ENCODE measurements around the gene TSPAN5. TPM values are rescaled to one million over a fixed set of nuclear protein-coding genes. Genes with fewer than 3 reads are reported as not detected.
A peak's percentile ranks its signal among the peaks of the same experiment; 100 is the strongest.
"Not testable (repeated sequence)": the region's sequence is repeated elsewhere in the genome, so short reads cannot be mapped to it uniquely, and the experiment has no call there.

TSPAN5 gene
- polyA plus RNA-seq (ENCODE audit: insufficient read length in 3 of 3): 10 to 100 TPM; 24.8 to 26.3 (median 25.7) TPM

GRCh38 chr4:98658287-98659105, at the start of gene TSPAN5:
Gene TSPAN5, minus strand, starts transcription at chr4:98658611.
- DNase-seq (ENCODE audit: low read depth in 3 of 3, low spot score in 2 of 3): peak in 2 of 3 donors; percentile 58 to 59

DNA sequence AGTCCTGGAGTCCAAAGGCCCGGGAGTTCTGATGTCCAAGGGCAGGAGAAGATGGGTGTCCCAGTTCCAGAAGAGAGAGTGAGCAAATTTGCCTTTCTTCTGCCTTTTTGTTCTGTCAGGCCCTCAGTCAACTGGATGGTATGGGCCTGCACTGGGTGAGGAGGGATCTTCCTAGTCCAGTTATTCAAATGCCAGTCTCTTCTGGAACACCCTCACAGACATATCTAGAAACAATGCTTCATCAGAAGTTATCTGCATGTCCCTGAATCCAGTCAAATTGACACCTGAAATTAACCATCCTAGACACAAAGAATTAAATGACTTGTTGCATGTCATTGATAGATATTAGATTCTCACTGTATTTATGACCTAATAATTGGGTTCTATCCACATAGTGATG, 48.5 kb upstream of the TSPAN5 start:
- no peak for DNase-seq (ENCODE audit: low read depth in 3 of 3, low spot score in 2 of 3)

- no peak for DNase-seq (ENCODE audit: low read depth in 3 of 3, low spot score in 2 of 3)
Observed at GRCh38 chr4:98706200-98706813, 47.9 kb upstream of the TSPAN5 start.

DNA sequence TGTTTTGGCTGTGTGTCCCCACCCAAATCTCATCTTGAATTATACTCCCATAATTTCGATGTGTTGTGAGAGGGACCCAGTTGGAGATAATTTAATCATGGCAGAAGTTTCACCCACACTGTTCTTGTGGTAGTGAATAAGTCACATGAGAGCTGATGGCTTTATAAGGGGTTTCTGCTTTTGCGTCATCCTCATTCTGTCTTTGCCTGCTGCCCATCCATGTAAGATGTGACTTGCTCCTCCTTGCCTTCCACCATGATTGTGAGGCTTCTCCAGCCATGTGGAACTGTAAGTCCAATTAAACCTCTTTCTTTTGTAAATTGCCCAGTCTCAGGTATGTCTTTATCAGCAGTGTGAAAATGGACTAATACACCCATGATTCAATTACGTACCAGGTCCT, 47.2 kb upstream of the TSPAN5 start:
- DNase-seq (ENCODE audit: low read depth in 3 of 3, low spot score in 2 of 3): not testable (repeated sequence)

DNA sequence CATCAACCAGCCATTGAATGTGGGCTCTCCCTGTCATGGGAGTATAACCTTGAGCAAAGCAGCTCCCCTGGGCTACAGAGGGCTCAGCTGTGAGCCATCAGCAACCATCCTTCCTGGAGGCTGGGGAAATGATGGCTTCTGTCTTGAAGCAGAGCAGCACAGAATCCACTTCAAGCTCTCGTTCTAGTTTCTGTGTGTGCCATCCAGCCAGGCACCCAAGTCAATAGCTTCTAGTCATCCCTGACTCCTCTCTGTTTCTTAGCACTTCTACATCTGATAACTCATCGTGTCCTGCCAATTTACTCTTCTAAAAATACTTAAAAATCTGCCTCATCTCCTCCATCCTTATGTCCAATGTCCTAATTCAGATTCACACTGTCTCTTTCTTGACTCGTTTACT, 42.2 kb upstream of the TSPAN5 start:
- no peak for DNase-seq (ENCODE audit: low read depth in 3 of 3, low spot score in 2 of 3)

DNA sequence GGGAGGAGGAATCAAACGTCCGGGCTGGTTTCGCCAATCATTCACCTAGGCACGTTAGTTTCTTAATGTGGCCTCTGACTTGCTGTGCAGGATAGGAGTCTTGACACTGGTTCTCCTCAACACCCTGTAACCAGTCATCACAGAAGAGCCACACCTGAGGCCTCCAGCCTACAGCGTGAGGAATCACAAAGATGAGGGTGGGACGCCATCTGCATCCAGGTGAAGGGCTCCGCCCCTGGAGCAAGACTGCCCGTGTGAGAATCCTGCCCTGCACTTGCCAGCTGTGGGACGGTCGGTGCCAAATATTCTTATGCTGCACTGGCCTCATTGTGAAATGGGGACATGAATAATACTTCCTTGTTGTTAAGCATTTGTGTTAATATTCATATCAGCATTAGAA, 35.7 kb upstream of the TSPAN5 start:
- DNase-seq (ENCODE audit: low read depth in 3 of 3, low spot score in 2 of 3): no peak

- no peak for DNase-seq (ENCODE audit: low read depth in 3 of 3, low spot score in 2 of 3)
Observed at GRCh38 chr4:98692411-98692810, 34.0 kb upstream of the TSPAN5 start.

GRCh38 chr4:98691588-98691987, 33.2 kb upstream of the TSPAN5 start:
- DNase-seq (ENCODE audit: low read depth in 3 of 3, low spot score in 2 of 3): no peak

GRCh38 chr4:98689507-98690174, 31.2 kb upstream of the TSPAN5 start:
- no peak for DNase-seq (ENCODE audit: low read depth in 3 of 3, low spot score in 2 of 3)

DNA sequence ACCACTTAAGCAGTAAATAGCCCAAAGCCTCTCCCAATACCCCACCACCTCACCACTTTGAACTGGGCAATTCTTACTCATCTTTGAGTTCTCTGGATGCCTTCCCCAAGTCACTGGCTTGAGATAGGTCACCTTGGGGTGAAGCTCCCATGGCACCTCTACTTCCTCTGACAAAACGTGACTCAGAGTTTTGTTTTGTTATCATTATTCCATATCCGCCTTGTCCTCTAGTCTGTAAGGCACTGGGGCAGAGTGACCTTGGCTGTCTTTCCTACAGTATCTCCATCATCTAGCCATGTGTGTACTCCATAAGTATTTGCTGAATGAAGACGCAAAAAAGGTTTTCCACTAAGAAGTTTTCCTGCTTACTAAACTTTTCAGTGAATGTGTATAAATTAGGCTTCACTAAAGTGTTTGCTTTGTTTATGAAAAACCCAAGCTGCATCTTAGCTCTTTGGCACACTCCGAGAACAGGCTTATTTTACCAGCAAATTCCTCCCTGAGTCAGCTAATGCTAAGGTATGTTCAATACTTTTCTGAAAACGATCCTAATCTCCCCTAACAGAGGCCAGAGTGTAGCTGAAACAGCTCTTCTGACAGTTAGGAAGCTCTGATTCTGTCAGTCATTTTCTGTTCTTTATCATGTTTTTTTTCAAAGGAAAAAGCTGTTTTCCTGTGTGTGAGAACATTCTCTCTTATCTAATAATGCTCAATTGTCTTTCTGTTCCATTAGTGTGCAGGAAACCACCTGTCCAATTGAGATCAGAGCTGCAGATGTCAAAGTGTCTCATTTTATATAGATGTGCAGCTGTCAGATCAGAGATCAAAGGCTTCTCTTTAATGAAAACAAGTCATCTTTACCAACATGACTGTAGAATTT, 30.2 kb upstream of the TSPAN5 start:
- no peak for DNase-seq (ENCODE audit: low read depth in 3 of 3, low spot score in 2 of 3)

DNA sequence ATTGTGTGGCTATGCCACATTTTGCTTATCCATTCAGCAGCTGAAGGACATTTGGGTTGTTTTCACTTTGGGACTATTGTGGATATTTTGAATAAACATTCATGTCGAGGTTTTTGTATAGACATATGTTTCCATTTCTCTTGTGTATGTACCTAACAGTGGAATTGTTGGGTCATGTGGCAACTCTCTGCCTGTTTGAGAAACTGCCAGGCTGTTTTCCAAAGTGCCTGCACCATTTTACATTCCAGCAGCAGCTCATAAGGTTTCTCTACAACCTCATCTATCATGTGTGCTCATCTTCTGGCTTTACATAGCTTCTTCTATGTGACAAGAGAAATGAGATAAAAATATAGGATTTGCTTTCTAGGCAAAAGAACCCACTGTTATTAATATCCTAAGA, 29.5 kb upstream of the TSPAN5 start:
- no peak for DNase-seq (ENCODE audit: low read depth in 3 of 3, low spot score in 2 of 3)

DNA sequence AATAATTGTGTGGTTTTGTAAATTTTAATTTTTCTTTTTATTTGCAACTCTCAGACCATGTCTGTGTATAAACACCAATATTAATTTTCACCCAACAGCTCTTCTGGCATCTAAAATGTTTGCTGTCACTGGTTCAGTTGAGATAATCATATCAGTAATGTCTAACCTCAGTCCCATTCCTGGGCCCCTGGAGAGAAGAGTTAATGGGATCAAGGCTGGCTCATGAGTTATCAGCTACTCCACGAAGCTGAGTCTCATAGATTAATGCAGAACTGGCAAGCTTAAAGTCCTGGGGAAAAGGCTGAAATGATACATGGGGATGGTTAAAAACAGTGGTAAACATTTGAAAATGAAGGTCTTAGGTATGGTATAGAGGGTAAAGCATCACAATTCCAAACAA, 28.4 kb upstream of the TSPAN5 start:
- DNase-seq (ENCODE audit: low read depth in 3 of 3, low spot score in 2 of 3): no peak

DNA sequence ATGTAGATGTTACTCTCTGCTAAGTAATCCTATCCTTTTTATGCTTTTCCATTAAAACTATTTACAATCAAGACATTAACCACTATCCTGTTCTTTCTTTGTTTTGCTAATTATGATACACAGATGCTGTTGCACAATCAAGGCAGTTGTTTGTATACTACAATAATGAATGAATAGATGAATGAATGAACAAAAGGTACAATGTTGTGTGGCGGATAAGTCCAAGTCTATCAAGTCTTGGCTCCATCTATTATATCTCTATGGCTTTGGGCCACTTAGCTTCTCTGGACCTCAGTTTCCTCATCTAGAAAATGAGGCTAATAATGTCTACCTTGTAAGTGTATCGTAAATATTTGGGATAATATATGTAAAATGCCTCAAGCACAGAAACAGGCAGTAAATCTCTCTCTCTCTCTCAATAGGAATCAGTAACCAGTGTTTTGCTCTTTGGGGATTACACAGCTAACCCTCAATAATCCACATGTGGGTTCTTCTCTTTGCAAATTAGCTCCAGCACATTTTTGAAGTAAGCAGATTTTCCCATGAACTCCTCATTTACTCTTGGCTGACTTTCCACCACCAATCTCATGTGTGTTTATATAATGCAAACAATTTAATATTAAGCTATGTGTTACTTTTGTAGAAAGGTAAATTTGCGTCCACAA, 27.8 kb upstream of the TSPAN5 start:
- DNase-seq (ENCODE audit: low read depth in 3 of 3, low spot score in 2 of 3): no peak

GRCh38 chr4:98685225-98686042, 27.0 kb upstream of the TSPAN5 start:
- no peak for DNase-seq (ENCODE audit: low read depth in 3 of 3, low spot score in 2 of 3)

DNA sequence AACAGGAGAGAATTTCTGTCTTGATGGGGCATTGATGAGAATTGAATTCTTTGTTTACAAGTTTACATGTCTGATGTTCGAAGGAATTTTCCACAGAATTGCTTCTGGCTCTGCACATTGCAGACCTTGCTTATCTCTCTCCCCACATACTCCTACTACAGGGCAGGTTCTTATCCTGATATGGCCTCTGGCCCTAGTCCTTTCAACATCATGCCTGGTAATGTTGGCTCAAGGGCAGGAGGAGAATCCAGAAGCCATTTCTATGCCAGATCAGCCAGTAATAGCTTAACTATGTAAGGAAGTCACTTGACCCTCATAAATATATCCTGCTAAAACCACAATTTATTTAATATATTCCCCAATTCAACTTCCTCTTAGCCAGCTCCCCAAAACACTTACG, 24.3 kb upstream of the TSPAN5 start:
- DNase-seq (ENCODE audit: low read depth in 3 of 3, low spot score in 2 of 3): no peak

- no peak for DNase-seq (ENCODE audit: low read depth in 3 of 3, low spot score in 2 of 3)
Observed at GRCh38 chr4:98680806-98681205, 22.4 kb upstream of the TSPAN5 start.

DNA sequence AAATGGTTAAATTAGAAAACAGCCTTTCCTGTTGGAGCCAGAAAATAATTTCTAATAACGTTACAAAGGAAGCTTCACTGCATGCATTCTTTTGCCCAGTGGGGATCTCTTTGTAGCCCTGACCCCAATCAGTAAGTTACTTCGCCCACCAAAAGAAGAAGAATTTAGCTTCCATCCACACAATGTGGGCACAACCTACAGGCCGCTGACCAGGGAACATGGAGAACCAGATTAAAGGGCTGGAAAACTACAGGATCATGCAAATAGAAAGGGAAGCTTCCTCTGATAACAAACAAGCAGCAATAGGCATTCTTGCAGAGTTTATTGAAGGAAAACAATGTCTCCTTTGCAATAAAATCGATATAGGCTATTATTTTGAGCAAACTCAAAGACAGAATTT, 21.3 kb upstream of the TSPAN5 start:
- no peak for DNase-seq (ENCODE audit: low read depth in 3 of 3, low spot score in 2 of 3)

- no peak for DNase-seq (ENCODE audit: low read depth in 3 of 3, low spot score in 2 of 3)
Observed at GRCh38 chr4:98677799-98678198, 19.4 kb upstream of the TSPAN5 start.

DNA sequence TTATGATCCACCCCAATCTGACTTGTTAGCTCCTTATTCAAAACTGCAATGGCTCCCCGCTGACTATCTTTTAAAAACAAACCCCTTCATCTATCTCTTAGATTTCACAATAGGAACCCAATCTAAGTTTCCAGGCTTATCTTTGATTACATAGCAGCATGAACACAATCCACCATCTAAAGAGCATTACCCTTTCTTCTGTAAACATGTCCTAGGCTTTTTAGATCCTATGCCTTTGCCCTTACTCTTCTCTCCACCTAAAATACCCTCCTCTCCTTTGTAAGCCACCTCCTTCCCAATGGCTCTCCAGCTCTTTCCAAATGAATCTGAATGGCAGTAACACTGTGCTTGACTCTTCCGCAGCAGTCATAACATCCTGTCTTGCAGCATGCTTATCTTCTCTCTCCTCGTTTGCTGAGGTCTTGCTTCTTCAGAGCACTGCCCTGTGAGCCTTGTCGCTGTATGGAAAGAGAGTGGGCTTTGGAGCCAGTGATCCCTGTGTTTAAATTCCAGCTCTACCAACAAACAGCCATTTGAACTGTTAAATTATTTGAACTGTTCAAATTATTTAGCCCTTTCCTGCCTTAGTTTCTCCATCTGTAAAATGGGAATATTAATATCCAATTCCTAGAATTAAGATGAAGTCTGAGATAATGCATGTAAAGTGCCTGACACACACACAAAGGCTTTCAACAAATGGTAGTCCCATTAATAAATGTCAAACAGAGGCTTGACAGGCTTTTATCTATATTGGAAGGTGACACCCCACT, 16.2 kb upstream of the TSPAN5 start:
- no peak for DNase-seq (ENCODE audit: low read depth in 3 of 3, low spot score in 2 of 3)

All from right renal cortex interstitium (tissue), 3 donors.